ENCODE data around the gene IFNB1.

IFNB1 gene

DNA sequence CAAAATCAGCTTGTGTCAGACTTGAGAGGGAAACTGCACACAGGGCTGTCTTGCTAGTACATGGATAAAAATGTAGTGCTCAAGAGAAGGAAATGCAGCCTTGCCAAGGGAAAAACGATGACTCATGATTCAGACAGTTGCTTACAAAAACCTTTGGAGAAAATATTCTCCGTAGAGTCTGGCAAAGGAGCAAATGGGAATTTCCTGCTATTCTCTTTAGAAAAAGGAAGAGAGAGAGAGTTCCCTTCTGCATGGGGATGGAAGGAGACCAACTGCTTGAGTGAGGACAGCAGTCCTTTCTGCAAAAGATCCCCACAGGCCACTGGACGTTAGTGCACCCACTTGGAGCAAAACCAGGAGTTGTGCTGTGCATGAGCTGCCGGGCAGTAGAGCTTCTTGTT lies 7.6 kb downstream of the IFNB1 start:
- peak; percentile 74 for DNase-seq (ENCODE audit: low spot score)

GRCh38 chr9:21060919-21061561 lies 16.7 kb downstream of the IFNB1 start:
- no peak for DNase-seq (ENCODE audit: low spot score)

DNA sequence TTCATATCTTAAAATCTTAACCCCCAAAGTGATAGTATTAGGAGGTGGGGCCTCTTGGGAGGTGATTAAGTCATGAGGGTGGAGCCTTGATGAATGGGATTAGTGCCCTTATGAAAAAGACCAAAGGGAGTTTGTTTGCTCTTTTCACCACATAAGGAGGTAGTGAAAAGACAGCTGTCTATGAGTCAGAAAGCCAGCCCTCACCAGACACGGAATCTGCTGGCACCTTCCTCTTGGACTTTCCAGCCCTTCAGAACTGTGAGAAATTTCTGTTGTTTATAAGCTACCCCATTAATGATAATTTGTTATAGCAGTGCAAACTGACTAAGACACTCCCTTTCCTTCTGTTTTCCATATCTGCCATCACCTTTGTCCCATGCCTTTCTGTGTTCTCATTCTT lies 20.8 kb downstream of the IFNB1 start:
- peak; percentile 39 for DNase-seq (ENCODE audit: low spot score)

- no peak for DNase-seq (ENCODE audit: low spot score)
These were observed 23.9 kb downstream of the IFNB1 start for GRCh38 chr9:21053851-21054250.

GRCh38 chr9:21047281-21047691 lies 30.5 kb downstream of the IFNB1 start:
- no peak for DNase-seq (ENCODE audit: low spot score)

DNA sequence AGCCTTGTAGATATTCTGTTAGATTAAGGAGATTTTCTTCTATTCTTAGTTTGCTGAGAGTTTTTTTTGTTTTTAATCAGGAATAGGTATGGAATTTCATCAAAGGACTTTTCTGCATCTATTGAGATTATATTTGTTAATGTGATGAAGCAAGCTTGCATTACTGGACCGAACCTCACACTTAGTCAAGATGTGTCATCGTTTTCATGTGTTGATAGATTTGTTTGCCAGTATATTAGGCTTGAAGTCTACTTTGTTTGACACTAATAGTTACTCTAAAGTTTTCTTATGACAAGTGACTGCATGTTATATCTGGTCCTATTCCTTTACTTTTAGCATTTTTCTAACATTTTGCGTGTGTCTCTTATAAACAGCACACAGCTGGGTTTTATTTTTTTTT lies 33.9 kb downstream of the IFNB1 start:
- DNase-seq (ENCODE audit: low spot score) = no peak

DNA sequence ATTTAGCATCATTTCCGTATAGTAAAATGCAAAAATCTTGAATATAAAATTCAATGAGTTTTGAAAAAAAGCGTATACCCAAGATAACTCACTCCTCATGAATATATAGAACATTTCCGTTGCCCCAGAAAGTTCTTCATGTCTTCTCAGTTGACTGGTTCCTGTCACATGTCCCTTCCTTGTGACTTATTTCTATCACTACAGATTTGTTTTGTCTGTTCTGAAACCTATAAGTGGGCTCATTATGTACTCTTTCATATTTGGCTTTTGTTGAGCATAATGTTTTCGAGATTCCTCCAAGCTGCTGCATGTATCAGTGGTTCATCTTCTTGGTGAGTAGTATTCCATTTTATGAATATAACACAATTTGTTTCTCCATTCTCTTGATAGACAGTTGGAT lies 35.3 kb downstream of the IFNB1 start:
- DNase-seq (ENCODE audit: low spot score) = no peak

DNA sequence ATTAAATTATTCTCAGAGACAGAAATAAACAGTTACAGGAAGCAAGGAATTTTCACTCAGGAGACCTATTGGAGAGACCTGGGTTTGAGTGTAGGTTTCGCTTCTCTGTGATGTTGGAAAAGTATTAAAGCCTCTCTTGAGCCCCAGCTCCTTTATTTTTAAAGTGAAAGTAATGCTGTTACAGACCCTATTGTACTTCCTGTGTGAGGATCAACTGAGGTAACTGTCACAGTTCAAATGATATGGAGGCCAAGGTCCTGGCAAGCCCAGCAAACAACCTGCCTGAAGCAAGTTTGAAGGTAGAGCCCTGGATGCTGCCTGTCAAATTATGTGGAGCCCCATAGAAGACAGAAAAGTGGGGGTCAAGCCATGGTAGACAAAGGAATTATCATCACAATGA lies 38.4 kb downstream of the IFNB1 start:
- no peak for DNase-seq (ENCODE audit: low spot score)

GRCh38 chr9:21037278-21037677 lies 40.5 kb downstream of the IFNB1 start:
- DNase-seq (ENCODE audit: low spot score) = no peak

DNA sequence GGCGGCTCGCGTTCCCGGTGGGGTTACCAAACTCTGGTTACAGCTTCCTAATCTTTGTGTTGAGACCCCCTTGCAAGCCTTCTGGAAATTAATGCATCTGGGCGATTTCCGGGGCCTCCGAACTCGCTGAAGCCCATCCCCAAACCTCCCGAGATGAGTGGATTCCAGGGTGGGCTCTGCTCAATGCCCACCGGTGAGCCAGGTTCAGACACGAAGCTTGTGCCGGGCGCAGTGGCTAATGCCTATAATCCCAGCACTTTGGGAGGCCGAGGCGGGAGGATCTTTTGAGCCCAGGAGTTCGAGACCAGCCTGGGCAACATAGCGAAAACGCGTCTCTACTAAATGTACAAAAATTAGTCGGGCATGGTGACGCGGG lies 45.9 kb downstream of the IFNB1 start:
- DNase-seq (ENCODE audit: low spot score) = no peak

GRCh38 chr9:21031091-21031807 lies 46.5 kb downstream of the IFNB1 start, which contains the start of gene HACD4:
Gene HACD4 (minus strand): TSS chr9:21031640. CDS start chr9:21031590, 50 bp downstream.
- DNase-seq (ENCODE audit: low spot score) = no peak

- DNase-seq (ENCODE audit: low spot score) = peak; percentile 5
These were observed 47.2 kb downstream of the IFNB1 start for GRCh38 chr9:21030389-21031035.

GRCh38 chr9:21029661-21030060 lies 48.1 kb downstream of the IFNB1 start:
- no peak for DNase-seq (ENCODE audit: low spot score)

DNA sequence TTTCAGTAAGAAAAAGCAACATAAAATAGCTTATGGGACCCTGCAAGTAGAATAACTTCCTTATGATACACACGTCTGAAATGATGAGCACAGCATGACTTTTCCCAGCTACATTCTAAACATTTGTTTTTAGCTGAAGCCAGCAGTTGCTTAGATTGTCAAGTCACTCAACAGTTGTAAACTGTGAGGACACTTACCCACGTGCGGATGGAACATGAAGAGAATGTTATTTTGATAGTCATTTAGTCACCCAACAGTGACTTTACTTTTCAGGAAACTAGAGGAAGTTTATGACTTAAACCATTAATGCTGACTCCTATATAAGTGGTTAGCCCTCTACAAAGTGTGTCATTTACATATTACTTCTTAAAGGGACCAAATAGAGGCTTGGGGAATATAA lies 49.3 kb downstream of the IFNB1 start:
- peak; percentile 12 for DNase-seq (ENCODE audit: low spot score)

- peak; percentile 16 for DNase-seq (ENCODE audit: low spot score)
These were observed 50.4 kb downstream of the IFNB1 start for GRCh38 chr9:21027295-21027694.
